ENCODE measurements around the gene SPTB.

The SPTB gene

GRCh38 chr14:64773046-64773445 is 106.7 kb downstream of the SPTB start:
- no peak for DNase-seq (ENCODE audit: low read depth)
- TF ChIP-seq CTCF (IDR thresholded peaks at IDR 0.05; ENCODE audit: low read depth, low read length, missing control alignments) = no peak
- in situ Hi-C loops (cut with HindIII; ENCODE audit: low sequenced_read_pairs) = no loop called here
- H3K4me3 ChIP-seq (ENCODE audit: low read depth, low read length) = no peak overlapping the region

DNA sequence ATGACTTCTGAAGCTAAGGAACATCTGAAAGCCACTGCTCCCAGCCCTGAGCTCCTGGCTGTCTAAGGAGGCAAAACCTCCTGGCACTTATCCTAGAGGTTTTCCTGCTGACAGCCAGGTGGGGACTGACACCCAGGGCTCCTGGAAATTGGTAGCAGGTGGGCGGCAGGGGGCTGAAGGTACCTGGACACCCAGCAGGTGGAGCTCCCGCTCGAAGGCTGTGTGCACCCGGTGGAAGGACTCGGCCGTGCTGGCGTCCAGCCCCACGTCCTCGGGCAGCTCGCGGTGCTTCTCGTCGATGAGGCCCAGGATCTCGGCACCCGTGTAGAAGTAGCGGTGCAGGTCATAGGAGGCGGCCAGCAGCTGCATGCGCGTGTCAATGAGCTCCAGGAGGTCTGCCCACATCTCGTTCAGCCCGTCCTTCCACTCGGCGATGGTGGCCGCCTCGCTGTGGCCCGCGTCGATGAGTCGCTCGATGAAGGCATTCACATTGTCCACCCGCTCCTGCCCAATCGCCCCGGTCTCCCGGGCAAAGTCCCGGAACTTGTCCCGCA is 107.2 kb downstream of the SPTB start:
- in situ Hi-C loops (cut with HindIII; ENCODE audit: low sequenced_read_pairs) = no loop called here
- TF ChIP-seq CTCF (IDR thresholded peaks at IDR 0.05; ENCODE audit: low read depth, low read length, missing control alignments) = no peak
- DNase-seq (ENCODE audit: low read depth) = no peak
- H3K4me3 ChIP-seq (ENCODE audit: low read depth, low read length) = no peak overlapping the region

DNA sequence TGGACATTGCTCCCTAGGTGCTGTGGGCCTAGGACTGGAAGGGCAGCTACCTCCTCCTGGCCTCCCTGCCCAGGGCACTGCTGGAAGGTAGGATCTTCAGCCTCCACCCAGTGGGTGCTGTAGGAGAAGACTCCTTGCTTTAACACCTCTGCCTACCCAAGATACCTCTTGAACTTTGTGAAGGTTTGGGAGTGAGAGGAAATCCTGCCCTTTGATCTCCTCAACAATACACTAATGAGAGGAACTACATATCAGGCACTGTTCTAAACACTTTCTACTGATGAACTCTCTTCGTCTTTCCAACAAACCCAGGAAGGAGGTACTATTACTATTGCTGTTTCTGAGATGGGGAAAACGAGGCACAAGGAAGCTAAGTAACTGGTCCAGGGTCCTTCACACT is 108.5 kb downstream of the SPTB start:
- no peak overlapping the region for H3K4me3 ChIP-seq (ENCODE audit: low read depth, low read length)
- in situ Hi-C loops (cut with HindIII; ENCODE audit: low sequenced_read_pairs) = no loop called here
- DNase-seq (ENCODE audit: low read depth) = no peak
- no peak for TF ChIP-seq CTCF (IDR thresholded peaks at IDR 0.05; ENCODE audit: low read depth, low read length, missing control alignments)

GRCh38 chr14:64770751-64771150 is 109.0 kb downstream of the SPTB start:
- TF ChIP-seq CTCF (IDR thresholded peaks at IDR 0.05; ENCODE audit: low read depth, low read length, missing control alignments) = no peak
- in situ Hi-C loops (cut with HindIII; ENCODE audit: low sequenced_read_pairs) = no loop called here
- H3K4me3 ChIP-seq (ENCODE audit: low read depth, low read length) = no peak overlapping the region
- no peak for DNase-seq (ENCODE audit: low read depth)

GRCh38 chr14:64769096-64770020 is 110.3 kb downstream of the SPTB start:
- DNase-seq (ENCODE audit: low read depth) = no peak
- no peak for TF ChIP-seq CTCF (IDR thresholded peaks at IDR 0.05; ENCODE audit: low read depth, low read length, missing control alignments)
- in situ Hi-C loops (cut with HindIII; ENCODE audit: low sequenced_read_pairs) = no loop called here
- no peak overlapping the region for H3K4me3 ChIP-seq (ENCODE audit: low read depth, low read length)

DNA sequence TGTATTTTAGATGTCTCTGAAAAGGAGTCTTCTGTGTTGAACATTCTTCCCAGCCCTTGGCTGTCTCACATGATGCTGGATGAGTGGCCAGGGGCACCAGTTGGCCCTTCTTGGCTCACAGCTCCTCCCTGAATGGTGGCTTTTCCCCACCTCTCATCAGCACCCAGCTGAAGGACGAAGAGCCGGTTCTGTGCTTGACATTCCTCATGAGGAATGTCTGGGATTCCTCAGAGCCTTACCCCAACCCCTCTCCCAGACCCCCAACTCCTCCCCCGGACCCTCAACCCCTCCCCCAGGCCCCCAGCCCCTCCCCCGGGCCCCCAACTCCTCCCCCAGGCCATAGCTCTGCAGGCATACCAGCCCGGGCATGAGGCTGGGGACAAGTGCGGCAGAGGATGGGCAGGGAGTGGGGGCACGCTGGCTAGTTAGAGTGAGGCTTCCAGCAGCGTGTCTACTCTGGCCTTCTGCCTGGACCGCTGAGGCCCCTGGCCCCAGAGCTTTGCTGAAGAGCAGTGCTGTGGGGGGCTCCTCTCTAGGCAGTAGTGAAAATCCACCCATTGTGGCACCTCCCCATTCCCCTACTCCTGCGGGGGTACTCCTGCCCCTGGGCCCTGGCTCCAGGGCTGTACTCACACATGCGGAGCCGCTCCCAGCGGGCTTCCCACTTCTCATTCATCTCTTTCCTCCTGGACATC is 111.2 kb downstream of the SPTB start:
- in situ Hi-C loops (cut with HindIII; ENCODE audit: low sequenced_read_pairs) = no loop called here
- no peak for DNase-seq (ENCODE audit: low read depth)
- no peak for TF ChIP-seq CTCF (IDR thresholded peaks at IDR 0.05; ENCODE audit: low read depth, low read length, missing control alignments)
- no peak overlapping the region for H3K4me3 ChIP-seq (ENCODE audit: low read depth, low read length)
